Naive thymus-derived CD4-positive, alpha-beta T cell (primary cell): ENCODE data around the gene BIRC2. TPM values are rescaled to one million over a fixed set of nuclear protein-coding genes. Genes with fewer than 3 reads are reported as not detected.
A peak's percentile ranks its signal among the peaks of the same experiment; 100 is the strongest.

Experiments
- ATAC-seq: fragments of 150-1000 bp; cut with Tn5 transposase; 2 replicates; pipeline ENCODE4 v1.10.0; 2021; ENCODE audit warnings: mild to moderate bottlenecking, moderate library complexity
- CTCF ChIA-PET: fragments of 350-600 bp; sonication (Branson Sonifier 250); formaldehyde crosslinking; loops from one replicate; lab custom pipeline; 2021; ENCODE audit warnings: antibody characterized with exemption; lab: Charles Lee
- POLR2A ChIA-PET: fragments of 350-600 bp; sonication (Branson Sonifier 250); formaldehyde crosslinking; loops from one replicate; lab custom pipeline; 2021; ENCODE audit warnings: antibody characterized with exemption, inconsistent platforms; lab: Charles Lee
- DNase-seq, 9 donors: peaks; one replicate each; pipeline versions ENCODE4 v3.0.0 to v3.0.0-alpha.2; 2020 to 2022; ENCODE audit warnings: mixed read lengths in 1 of 9
- H3K27ac ChIP-seq: one replicate; pipeline ENCODE4 v1.7.0; 2013; ENCODE audit warnings: mild to moderate bottlenecking, low read depth, low read length, moderate library complexity
- H3K27me3 ChIP-seq, 2 donors: one replicate each; pipeline ENCODE4 v1.7.0; 2013; ENCODE audit warnings: low read length in 2 of 2, mild to moderate bottlenecking in 2 of 2, moderate library complexity in 2 of 2; ENCODE audit not compliant: control insufficient read depth in 2 of 2, insufficient read depth in 2 of 2
- H3K36me3 ChIP-seq, 3 experiments: 1 replicate in 2 of 3; 2 replicates in 1 of 3; pipeline ENCODE4 v1.7.0; 2013; ENCODE audit warnings: low read length in 3 of 3, mild to moderate bottlenecking in 3 of 3, moderate library complexity in 1 of 3; ENCODE audit not compliant: insufficient read depth in 3 of 3, control insufficient read depth in 2 of 3
- H3K4me1 ChIP-seq, 2 donors: one replicate each; pipeline ENCODE4 v1.7.0; 2013; ENCODE audit warnings: low read length in 2 of 2, mild to moderate bottlenecking in 2 of 2, moderate library complexity in 1 of 2; ENCODE audit not compliant: control insufficient read depth in 2 of 2, insufficient read depth in 2 of 2
- H3K4me3 ChIP-seq: 2 replicates; pipeline ENCODE4 v1.7.0; 2013; ENCODE audit warnings: mild to moderate bottlenecking, low read length
- H3K9me3 ChIP-seq, 3 experiments: 1 replicate in 2 of 3; 2 replicates in 1 of 3; pipeline ENCODE4 v1.7.0; 2013; ENCODE audit warnings: low read length in 3 of 3; ENCODE audit not compliant: control insufficient read depth in 2 of 3
- H3K27ac Mint-ChIP-seq, 9 donors: one replicate each; pipeline ENCODE4 v1.8.0; 2020 to 2022; ENCODE audit warnings: mixed read lengths in 9 of 9, mild to moderate bottlenecking in 8 of 9, moderate library complexity in 5 of 9, inconsistent platforms in 2 of 9
- H3K27me3 Mint-ChIP-seq, 5 donors: one replicate each; pipeline ENCODE4 v1.8.0; 2021 to 2022; ENCODE audit warnings: mixed read lengths in 5 of 5, mild to moderate bottlenecking in 1 of 5
- H3K36me3 Mint-ChIP-seq, 5 donors: one replicate each; pipeline ENCODE4 v1.8.0; 2020 to 2022; ENCODE audit warnings: mixed read lengths in 5 of 5, mild to moderate bottlenecking in 3 of 5, inconsistent platforms in 1 of 5
- H3K4me1 Mint-ChIP-seq, 7 donors: one replicate each; pipeline ENCODE4 v1.8.0; 2020 to 2022; ENCODE audit warnings: mixed read lengths in 7 of 7, mild to moderate bottlenecking in 3 of 7, inconsistent platforms in 1 of 7
- H3K4me3 Mint-ChIP-seq, 10 donors: one replicate each; pipeline ENCODE4 v1.8.0; 2020 to 2022; ENCODE audit warnings: mild to moderate bottlenecking in 10 of 10, mixed read lengths in 10 of 10, moderate library complexity in 6 of 10, inconsistent platforms in 2 of 10
- H3K9me3 Mint-ChIP-seq, 11 donors: one replicate each; pipeline ENCODE4 v1.8.0; 2020 to 2022; ENCODE audit warnings: mixed read lengths in 11 of 11, mild to moderate bottlenecking in 4 of 11, inconsistent platforms in 1 of 11, moderate library complexity in 1 of 11
- intact Hi-C, 2 donors: fragments of 100-400 bp; cut with micrococcal nuclease; formaldehyde crosslinking; loops; one replicate each; pipeline ENCODE4 v1.15.1; 2023
- polyA plus RNA-seq, 2 donors: library from polyadenylated mRNA; unstranded; fragments of 300-500 nt; fragmentation: Illumina TruSeq; gene quantifications; one replicate each; pipeline ENCODE4 v1.2.3, GENCODE V29; 2021
- total RNA-seq, 6 experiments: library from RNA in 5 of 6; stranded (reverse) in 5 of 6; gene quantifications; 1 replicate in 5 of 6; 2 replicates in 1 of 6; pipeline ENCODE4 v1.2.3 and lab custom pipeline; 2021 to 2026

BIRC2 gene
- total and polyA plus RNA-seq, 7 experiments from 2014 or later = 35.2 to 103 (median 61.5) TPM

DNA sequence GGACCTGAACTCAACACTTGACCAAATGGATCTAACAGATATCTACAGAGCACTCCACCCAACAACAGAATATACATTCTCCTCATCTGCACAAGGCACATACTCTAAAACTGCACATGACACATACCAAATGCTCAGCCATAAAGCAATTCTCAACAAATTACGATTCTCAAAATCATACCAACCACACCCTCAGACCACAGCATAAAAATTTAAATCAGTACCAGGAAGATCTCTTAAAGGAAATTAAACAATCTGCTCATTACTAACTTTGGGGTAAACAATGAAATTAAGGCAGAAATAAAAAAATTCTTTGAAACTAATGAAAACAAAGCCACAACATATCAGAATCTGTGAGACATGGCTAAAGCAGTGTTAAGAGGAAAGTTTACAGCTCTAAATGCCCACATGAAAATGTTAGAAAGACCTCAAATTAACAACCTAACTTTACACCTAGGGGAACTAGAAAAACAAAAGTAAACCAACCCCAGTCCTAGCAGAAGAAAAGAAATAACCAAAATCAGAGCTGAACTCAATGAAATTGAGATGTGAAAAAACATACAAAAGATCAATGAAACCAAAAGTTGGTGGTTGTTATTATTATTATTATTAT lies 68.4 kb downstream of the BIRC2 start:
- peaks cover 67 to 100% (median 96%) of the 10 kb centered on the region in 7 donors for H3K4me1 Mint-ChIP-seq
- Histone ChIP-seq H3K27ac (peak overlapping the region; percentile 37), H3K27me3 (no peaks in the 10 kb centered on the region), H3K36me3 (peaks cover 0 to 2% (median 0%) of the 10 kb centered on the region in 3 experiments), H3K4me3 (peak overlapping the region; percentile 34), H3K4me1 (peaks cover 30 to 70% of the 10 kb centered on the region in 2 donors), H3K9me3 (no peaks in the 10 kb centered on the region)
- no peaks in the 10 kb centered on the region for H3K27me3 Mint-ChIP-seq
- intact Hi-C loops = loop anchor here in 1 of 2 donors (2.0 kb wide), 1 partner anchor 17 kb away; no protein-coding TSS in a partner anchor
- CTCF ChIA-PET = interaction anchor here (0.9 to 2.1 kb wide), 2 partner anchors 25 to 36 kb away, joined by 3 to 8 read pairs; no protein-coding TSS in a partner anchor
- peak overlapping the region; percentile 63 to 97 (median 89) for H3K27ac Mint-ChIP-seq
- H3K36me3 Mint-ChIP-seq = peaks cover 0 to 55% (median 27%) of the 10 kb centered on the region in 5 donors
- DNase-seq (peak in 3 of 9 donors; percentile 26 to 45 (median 39)), ATAC-seq (peak; percentile 59)
- peak overlapping the region; percentile 35 to 89 (median 80) for H3K4me3 Mint-ChIP-seq
- POLR2A ChIA-PET = interaction anchor here (0.6 to 3.5 kb wide), 7 partner anchors 8 to 36 kb away, joined by 3 to 13 read pairs (median 4); no protein-coding TSS in a partner anchor
- peaks cover 0 to 13% (median 2%) of the 10 kb centered on the region in 11 donors for H3K9me3 Mint-ChIP-seq

DNA sequence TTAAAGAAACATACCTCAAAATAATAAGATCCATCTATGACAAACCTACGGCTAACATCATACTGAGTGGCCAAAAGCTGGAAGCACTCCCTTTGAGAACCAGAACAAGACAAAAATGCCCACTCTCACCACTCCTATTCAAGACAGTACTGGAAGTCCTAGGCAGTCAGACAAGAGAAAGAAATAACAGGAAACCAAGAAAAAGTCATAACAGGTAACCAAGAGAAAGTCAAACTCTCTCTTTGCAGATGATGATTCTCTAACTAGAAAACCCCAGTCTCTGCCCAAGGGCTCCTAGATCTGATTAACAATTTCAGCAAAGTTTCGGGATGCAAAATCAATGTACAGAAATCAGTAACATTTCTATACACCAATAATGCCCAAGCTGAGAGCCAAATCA lies 70.0 kb downstream of the BIRC2 start:
- H3K9me3 Mint-ChIP-seq = peaks cover 0 to 13% (median 0%) of the 10 kb centered on the region in 11 donors
- ATAC-seq (peak; percentile 64), DNase-seq (peak in 5 of 9 donors; percentile 41 to 50 (median 46))
- intact Hi-C loops = loop anchor here (1.0 to 2.0 kb wide), 5 partner anchors 12 to 70 kb away; partner anchors contain the start of genes BIRC2 (in 1 of the 2) and TMEM123 (in 1 of the 2)
- H3K27ac ChIP-seq = peak overlapping the region; percentile 50
- H3K9me3 ChIP-seq = no peaks in the 10 kb centered on the region
- ChIA-PET CTCF (interaction anchor here (0.7 to 2.1 kb wide), 4 partner anchors 20 to 39 kb away, joined by 3 to 8 read pairs (median 5); no protein-coding TSS in a partner anchor), POLR2A (interaction anchor here (0.6 to 1.6 kb wide), 8 partner anchors 9 to 164 kb away, joined by 3 to 8 read pairs (median 4); no protein-coding TSS in a partner anchor)
- H3K4me3 Mint-ChIP-seq = peak overlapping the region; percentile 65 to 93 (median 80)
- no peaks in the 10 kb centered on the region for H3K36me3 ChIP-seq
- peaks cover 0 to 58% (median 25%) of the 10 kb centered on the region in 5 donors for H3K36me3 Mint-ChIP-seq
- H3K4me1 ChIP-seq = peaks cover 30 to 71% of the 10 kb centered on the region in 2 donors
- H3K27ac Mint-ChIP-seq = peak overlapping the region; percentile 66 to 97 (median 91)
- no peaks in the 10 kb centered on the region for H3K27me3 Mint-ChIP-seq
- H3K4me1 Mint-ChIP-seq = peaks cover 66 to 100% (median 96%) of the 10 kb centered on the region in 7 donors
- no peaks in the 10 kb centered on the region for H3K27me3 ChIP-seq
- peak overlapping the region; percentile 33 for H3K4me3 ChIP-seq

DNA sequence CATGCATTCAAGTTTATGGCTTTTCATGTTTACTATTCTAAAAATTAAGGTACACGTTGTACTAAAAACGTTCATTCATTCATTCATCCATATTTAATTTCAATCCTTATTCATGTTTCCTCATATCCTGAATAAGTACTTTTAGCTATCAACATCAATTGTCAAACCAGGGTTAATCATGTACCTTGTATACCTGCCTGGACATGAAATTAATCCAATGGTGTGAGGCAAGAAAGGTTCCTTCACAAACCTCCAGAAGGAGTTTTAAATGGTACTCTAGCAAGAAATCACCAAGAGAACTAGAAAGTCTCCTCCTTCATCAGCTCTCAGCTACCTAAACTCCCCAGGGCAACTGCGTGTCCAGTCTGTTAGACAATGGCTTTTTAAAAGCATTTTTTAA lies 72.2 kb downstream of the BIRC2 start:
- Mint-ChIP-seq H3K27ac (peak overlapping the region in 8 of 9 donors; percentile 76 to 97 (median 92)), H3K27me3 (no peaks in the 10 kb centered on the region), H3K36me3 (peaks cover 0 to 56% (median 23%) of the 10 kb centered on the region in 5 donors), H3K4me1 (peaks cover 68 to 100% (median 98%) of the 10 kb centered on the region in 7 donors), H3K4me3 (peak overlapping the region in 3 of 10 donors; percentile 7 to 60 (median 55)), H3K9me3 (peaks cover 0 to 13% (median 0%) of the 10 kb centered on the region in 11 donors)
- Histone ChIP-seq H3K27me3 (no peaks in the 10 kb centered on the region), H3K4me1 (peaks cover 25 to 68% of the 10 kb centered on the region in 2 donors), H3K27ac (peak overlapping the region; percentile 14), H3K36me3 (no peaks in the 10 kb centered on the region), H3K9me3 (no peaks in the 10 kb centered on the region), H3K4me3 (no peak overlapping the region)
- ChIA-PET CTCF (interaction anchor here (0.5 to 1.3 kb wide), 3 partner anchors 28 to 132 kb away, joined by 3 to 4 read pairs (median 3); no protein-coding TSS in a partner anchor), POLR2A (interaction anchor here (0.6 to 1.1 kb wide), 6 partner anchors 10 to 35 kb away, joined by 3 to 5 read pairs (median 3); no protein-coding TSS in a partner anchor)
- no peak for DNase-seq
- intact Hi-C loops = no loop called here
- ATAC-seq = no peak

DNA sequence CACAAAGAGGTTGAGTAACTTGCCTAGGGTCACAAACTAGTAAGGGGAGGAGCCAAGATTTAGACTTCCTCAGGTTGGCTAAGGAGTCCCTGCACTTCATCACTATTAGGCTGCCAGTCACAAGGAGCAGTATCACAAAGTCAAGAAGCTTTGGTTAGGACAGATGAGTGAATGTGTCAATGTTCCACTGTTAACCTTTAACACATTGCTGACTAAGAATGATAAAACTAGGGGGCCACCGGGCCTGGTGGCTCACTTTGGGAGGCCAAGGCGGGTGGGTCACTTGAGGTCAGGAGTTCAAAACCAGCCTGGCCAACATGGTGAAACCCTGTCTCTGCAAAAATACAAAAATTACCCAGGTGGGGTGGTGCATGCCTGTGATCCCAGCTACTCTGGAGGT lies 73.5 kb downstream of the BIRC2 start:
- Mint-ChIP-seq H3K27ac (peak overlapping the region in 8 of 9 donors; percentile 48 to 97 (median 88)), H3K9me3 (peaks cover 0 to 13% (median 0%) of the 10 kb centered on the region in 11 donors), H3K4me3 (peak overlapping the region in 6 of 10 donors; percentile 6 to 65 (median 35)), H3K36me3 (peaks cover 0 to 51% (median 29%) of the 10 kb centered on the region in 5 donors), H3K4me1 (peaks cover 65 to 100% (median 95%) of the 10 kb centered on the region in 7 donors), H3K27me3 (no peaks in the 10 kb centered on the region)
- intact Hi-C loops = loop anchor here in 1 of 2 donors (2.0 kb wide), 1 partner anchor 14 kb away; no protein-coding TSS in a partner anchor
- Histone ChIP-seq H3K27ac (peak overlapping the region; percentile 12), H3K4me3 (no peak overlapping the region), H3K4me1 (peaks cover 13 to 71% of the 10 kb centered on the region in 2 donors), H3K9me3 (no peaks in the 10 kb centered on the region), H3K27me3 (no peaks in the 10 kb centered on the region), H3K36me3 (no peaks in the 10 kb centered on the region)
- ChIA-PET CTCF (interaction anchor here (0.7 to 1.4 kb wide), 3 partner anchors 29 to 31 kb away, joined by 3 to 4 read pairs (median 4); no protein-coding TSS in a partner anchor), POLR2A (interaction anchor here (0.5 to 2.5 kb wide), 8 partner anchors 9 to 59 kb away, joined by 3 to 9 read pairs (median 3); no protein-coding TSS in a partner anchor)
- DNase-seq (no peak), ATAC-seq (no peak)

DNA sequence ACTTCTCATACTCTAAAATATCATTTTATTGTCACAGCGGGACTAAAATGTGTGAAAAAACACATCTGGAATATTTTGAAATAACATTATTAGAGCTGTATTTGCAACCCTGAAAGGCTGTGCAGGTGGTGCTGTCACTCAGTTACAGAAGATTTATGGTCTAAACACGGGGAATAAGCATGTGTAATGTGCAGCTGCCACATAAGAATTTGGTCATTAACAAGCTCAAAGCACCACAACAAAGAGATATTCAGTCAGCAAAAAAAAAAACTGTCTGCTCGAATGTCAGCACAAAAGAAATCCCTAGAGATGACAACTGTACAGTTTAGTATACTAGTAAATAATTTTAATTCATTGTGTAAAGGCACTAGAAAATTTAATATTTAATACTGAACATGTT lies 74.2 kb downstream of the BIRC2 start:
- no peaks in the 10 kb centered on the region for H3K9me3 ChIP-seq
- intact Hi-C loops = loop anchor here (1.0 to 2.0 kb wide), 2 partner anchors 8 to 14 kb away; no protein-coding TSS in a partner anchor
- H3K36me3 ChIP-seq = no peaks in the 10 kb centered on the region
- POLR2A ChIA-PET = interaction anchor here (0.7 to 2.5 kb wide), 8 partner anchors 9 to 29 kb away, joined by 3 to 9 read pairs (median 3); no protein-coding TSS in a partner anchor
- CTCF ChIA-PET = interaction anchor here (0.7 to 1.4 kb wide), 2 partner anchors 31 to 47 kb away, joined by 3 read pairs; no protein-coding TSS in a partner anchor
- H3K4me1 Mint-ChIP-seq = peaks cover 67 to 100% (median 96%) of the 10 kb centered on the region in 7 donors
- H3K27ac Mint-ChIP-seq = peak overlapping the region in 8 of 9 donors; percentile 61 to 97 (median 88)
- peak overlapping the region in 8 of 10 donors; percentile 3 to 65 (median 54) for H3K4me3 Mint-ChIP-seq
- H3K27me3 ChIP-seq = no peaks in the 10 kb centered on the region
- peaks cover 13 to 75% of the 10 kb centered on the region in 2 donors for H3K4me1 ChIP-seq
- H3K9me3 Mint-ChIP-seq = peaks cover 0 to 10% (median 0%) of the 10 kb centered on the region in 11 donors
- H3K4me3 ChIP-seq = no peak overlapping the region
- ATAC-seq = peak; percentile 61
- H3K27ac ChIP-seq = peak overlapping the region; percentile 12
- DNase-seq = peak in 7 of 9 donors; percentile 30 to 65 (median 52)
- peaks cover 0 to 50% (median 29%) of the 10 kb centered on the region in 5 donors for H3K36me3 Mint-ChIP-seq
- no peaks in the 10 kb centered on the region for H3K27me3 Mint-ChIP-seq
